Left lung (tissue), 10 donors: Measurements from ENCODE around the gene WDFY2. TPM values are rescaled to one million over a fixed set of nuclear protein-coding genes. Genes with fewer than 3 reads are reported as not detected.
A peak's percentile ranks its signal among the peaks of the same experiment; 100 is the strongest.

ENCODE experiments used
- ATAC-seq: fragments of 200-7000 bp; cut with Tn5 transposase; one replicate; pipeline ENCODE4 v1.9.1; 2020; ENCODE audit warnings: moderate library complexity
- DNase-seq, 4 donors: peaks; one replicate each; pipeline ENCODE4 v3.0.0-alpha.2; 2013 to 2020
- H3K27ac ChIP-seq, 2 donors: fragments of 200-600 bp; sonication (generic) in 1 of 2; one replicate each; pipeline versions ENCODE4 v1.5.0 to v1.8.0; 2020 to 2021
- H3K27me3 ChIP-seq, 2 donors: fragments of 200-600 bp; sonication (generic) in 1 of 2; one replicate each; pipeline versions ENCODE4 v1.5.0 to v1.8.0; 2020 to 2021
- H3K36me3 ChIP-seq, 2 donors: fragments of 200-600 bp; sonication (generic) in 1 of 2; one replicate each; pipeline versions ENCODE4 v1.5.0 to v1.8.0; 2020 to 2021
- H3K4me1 ChIP-seq, 2 donors: fragments of 200-600 bp; one replicate each; pipeline ENCODE4 v1.8.0; 2021
- H3K4me3 ChIP-seq, 2 donors: fragments of 200-600 bp; sonication (generic) in 1 of 2; one replicate each; pipeline versions ENCODE4 v1.5.0 to v1.8.0; 2020 to 2021; ENCODE audit warnings: mild to moderate bottlenecking in 1 of 2
- H3K9me3 ChIP-seq, 2 donors: fragments of 200-600 bp; sonication (generic) in 1 of 2; one replicate each; pipeline versions ENCODE4 v1.5.0 to v1.8.0; 2020 to 2021
- CTCF ChIP-seq, 2 donors: fragments of 200-600 bp; sonication (generic) in 1 of 2; IDR thresholded peaks; one replicate each; pipeline versions ENCODE4 v1.5.0 to v1.8.0; 2021; ENCODE audit warnings: antibody characterized with exemption in 2 of 2
- intact Hi-C, 2 donors: fragments of 100-400 bp; cut with DNase I; formaldehyde crosslinking; loops; one replicate each; pipeline versions ENCODE4 v1.11.2 to v1.14.2; 2022
- polyA plus RNA-seq, 6 donors: library from polyadenylated mRNA; unstranded; fragments of 120-200 nt; gene quantifications; one replicate each; pipeline ENCODE4 v1.2.1, GENCODE V29; 2013; ENCODE audit not compliant: insufficient read length in 6 of 6
- total RNA-seq, 2 donors: library from RNA; stranded (reverse); fragmentation: NEBNext Ultra II Directional; extraction: Animal tissue kit (Norgen Biotek cat#: 25700); gene quantifications; one replicate each; pipeline ENCODE4 v1.2.1, GENCODE V29; 2021
- donor health status: DM: no; HTN: yes; CAD: no.
- donor health status: DM: no; HTN: no; CAD: no.

The WDFY2 gene
- total and polyA plus RNA-seq, 8 donors, result 9.7 to 33.3 (median 22.1) TPM

- no peak for DNase-seq
- Histone ChIP-seq H3K36me3 (no peaks in the 10 kb centered on the region), H3K4me1 (peaks cover 6% of the 10 kb centered on the region in 2 donors), H3K9me3 (no peaks in the 10 kb centered on the region), H3K27me3 (no peaks in the 10 kb centered on the region), H3K4me3 (no peak overlapping the region), H3K27ac (no peak overlapping the region)
- ATAC-seq, result no peak
- intact Hi-C loops, result loop anchor here in 1 of 2 donors (10.0 kb wide), 2 partner anchors 125 to 215 kb away; partner anchors contain the start of gene INTS6
- no peak for TF ChIP-seq CTCF (IDR thresholded peaks at IDR 0.05)
Measured at GRCh38 chr13:51579676-51580075, 4.6 kb upstream of the WDFY2 start.

- Histone ChIP-seq H3K27ac (no peak overlapping the region), H3K4me3 (no peak overlapping the region), H3K4me1 (peaks cover 10 to 15% of the 10 kb centered on the region in 2 donors), H3K27me3 (no peaks in the 10 kb centered on the region), H3K36me3 (no peaks in the 10 kb centered on the region), H3K9me3 (no peaks in the 10 kb centered on the region)
- no peak for TF ChIP-seq CTCF (IDR thresholded peaks at IDR 0.05)
- intact Hi-C loops, result loop anchor here in 1 of 2 donors (10.0 kb wide), 2 partner anchors 126 to 214 kb away; partner anchors contain the start of gene INTS6
- ATAC-seq (no peak), DNase-seq (no peak)
Measured at GRCh38 chr13:51581148-51581820, 3.0 kb upstream of the WDFY2 start.

- no peak for TF ChIP-seq CTCF (IDR thresholded peaks at IDR 0.05)
- Histone ChIP-seq H3K9me3 (no peaks in the 10 kb centered on the region), H3K27ac (peak overlapping the region; percentile 88 to 93), H3K4me1 (peaks cover 10 to 35% of the 10 kb centered on the region in 2 donors), H3K27me3 (no peaks in the 10 kb centered on the region), H3K4me3 (peak overlapping the region; percentile 26 to 99), H3K36me3 (no peaks in the 10 kb centered on the region)
- intact Hi-C loops, result loop anchor here in 1 of 2 donors (10.0 kb wide), 2 partner anchors 129 to 211 kb away; partner anchors contain the start of gene INTS6
- no peak for DNase-seq
- no peak for ATAC-seq
Measured at GRCh38 chr13:51583469-51583874, 790 bp upstream of the WDFY2 start.

GRCh38 chr13:51584731-51585672 is 740 bp downstream of the WDFY2 start:
- no peaks in the 10 kb centered on the region for H3K27me3 ChIP-seq
- DNase-seq (peak in 3 of 4 donors; percentile 31 to 90 (median 62)), ATAC-seq (peak; percentile 40)
- no peaks in the 10 kb centered on the region for H3K9me3 ChIP-seq
- TF ChIP-seq CTCF (IDR thresholded peaks at IDR 0.05), result no peak
- peak overlapping the region; percentile 97 to 99 for H3K4me3 ChIP-seq
- intact Hi-C loops, result loop anchor here in 1 of 2 donors (10.0 kb wide), 2 partner anchors 130 to 210 kb away; partner anchors contain the start of gene INTS6
- H3K36me3 ChIP-seq, result no peaks in the 10 kb centered on the region
- peak overlapping the region; percentile 92 to 93 for H3K27ac ChIP-seq
- peaks cover 15 to 46% of the 10 kb centered on the region in 2 donors for H3K4me1 ChIP-seq
